Suprapubic skin (tissue), 3 donors: ENCODE data around the gene DCLK2.

Experiments used
- CTCF ChIP-seq, 2 donors: fragments of 200-600 bp in 1 of 2; fragments of 450-650 bp in 1 of 2; sonication (generic) in 1 of 2; IDR thresholded peaks; one replicate each; pipeline ENCODE4 v1.5.1; 2016 to 2019; ENCODE audit warnings: antibody characterized with exemption in 2 of 2, mild to moderate bottlenecking in 1 of 2, moderate library complexity in 1 of 2
- POLR2A ChIP-seq, 2 donors: fragments of 450-650 bp; IDR thresholded peaks; one replicate each; pipeline ENCODE4 v1.6.1; 2017; ENCODE audit warnings: antibody characterized with exemption in 2 of 2, mild to moderate bottlenecking in 2 of 2, moderate library complexity in 2 of 2

GRCh38 chr4:150255610-150256224 is 177.5 kb downstream of the DCLK2 start:
- no peak for TF ChIP-seq CTCF (IDR thresholded peaks at IDR 0.05)
- no peak for TF ChIP-seq POLR2A (IDR thresholded peaks at IDR 0.05)
